GM21737 (cell line): ENCODE data around the gene MAD2L1BP.
A peak's percentile ranks its signal among the peaks of the same experiment; 100 is the strongest.
"Not testable (repeated sequence)": the region's sequence is repeated elsewhere in the genome, so short reads cannot be mapped to it uniquely, and the experiment has no call there.

Experiments used
- ATAC-seq: cut with Tn5 transposase; IDR thresholded peaks from one replicate; pipeline ENCODE4 v1.9.1; 2021; ENCODE audit warnings: mild to moderate bottlenecking, moderate library complexity; ENCODE audit not compliant: unreplicated experiment

MAD2L1BP gene

GRCh38 chr6:43635387-43636307 is at the start of gene MAD2L1BP:
Gene MAD2L1BP, plus strand, starts transcription at chr6:43635840. Its CDS starts 36 bp downstream, at chr6:43635876.
- ATAC-seq: peak; percentile 74

- ATAC-seq: no peak
These were observed 47.4 kb upstream of the MAD2L1BP start for GRCh38 chr6:43588194-43588593.

DNA sequence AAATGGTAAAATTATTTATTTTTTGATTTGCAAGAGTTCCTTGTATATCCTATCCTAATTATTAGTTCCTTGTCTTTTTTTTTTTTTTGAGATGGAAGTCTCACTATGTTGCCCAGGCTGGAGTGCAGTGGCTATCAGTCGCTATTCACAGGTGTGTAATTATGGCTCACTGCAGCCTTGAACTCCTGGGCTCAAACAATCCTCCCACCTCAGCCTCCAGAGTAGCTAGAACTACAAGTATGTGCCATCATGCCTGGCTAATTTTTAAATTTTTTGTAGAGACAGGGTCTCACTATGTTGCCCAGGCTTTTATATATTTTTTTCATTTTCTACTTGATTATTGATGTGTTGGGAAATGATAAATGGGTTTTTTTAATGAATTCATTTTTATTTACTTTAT is 46.1 kb upstream of the MAD2L1BP start:
- ATAC-seq: not testable (repeated sequence)

DNA sequence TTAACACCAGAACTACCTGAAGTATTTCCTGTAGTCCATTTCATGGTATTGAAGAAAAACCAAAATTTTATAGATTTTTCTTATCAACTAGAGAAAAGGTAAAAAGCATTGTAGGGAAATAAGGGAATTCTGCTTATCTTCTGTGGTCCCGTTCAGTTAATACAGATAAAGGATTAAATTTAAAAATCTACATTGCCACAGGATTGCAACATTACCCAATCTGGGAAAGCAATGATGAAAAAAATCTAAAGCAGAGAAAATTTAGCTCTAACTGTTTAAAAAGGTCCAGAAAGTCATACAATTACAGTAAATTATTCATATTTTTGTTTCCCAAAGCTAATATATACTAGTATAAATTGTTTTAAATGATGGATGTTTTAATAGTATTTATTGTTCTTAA is 41.7 kb upstream of the MAD2L1BP start:
- ATAC-seq: no peak

DNA sequence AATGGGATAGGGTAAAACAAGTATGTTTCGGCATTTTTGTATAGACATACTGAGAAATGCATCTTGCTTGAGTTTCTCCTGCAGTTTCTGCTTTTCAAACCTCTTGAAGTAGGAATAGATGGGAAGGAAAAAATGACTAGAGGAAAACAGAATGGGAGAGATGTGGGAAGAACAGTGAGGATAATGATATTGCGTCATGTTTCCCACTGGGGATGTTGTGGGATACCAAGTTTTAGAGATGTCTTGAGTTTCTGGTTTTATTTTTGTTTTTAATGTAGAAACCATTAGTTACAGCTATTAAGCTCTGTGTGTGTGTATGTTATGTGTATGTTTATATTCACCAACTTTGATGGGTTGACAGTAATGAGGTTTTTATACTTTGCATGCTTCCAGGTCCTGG is 35.0 kb upstream of the MAD2L1BP start:
- no peak for ATAC-seq

- ATAC-seq: no peak
These were observed 31.5 kb upstream of the MAD2L1BP start for GRCh38 chr6:43604174-43604573.

DNA sequence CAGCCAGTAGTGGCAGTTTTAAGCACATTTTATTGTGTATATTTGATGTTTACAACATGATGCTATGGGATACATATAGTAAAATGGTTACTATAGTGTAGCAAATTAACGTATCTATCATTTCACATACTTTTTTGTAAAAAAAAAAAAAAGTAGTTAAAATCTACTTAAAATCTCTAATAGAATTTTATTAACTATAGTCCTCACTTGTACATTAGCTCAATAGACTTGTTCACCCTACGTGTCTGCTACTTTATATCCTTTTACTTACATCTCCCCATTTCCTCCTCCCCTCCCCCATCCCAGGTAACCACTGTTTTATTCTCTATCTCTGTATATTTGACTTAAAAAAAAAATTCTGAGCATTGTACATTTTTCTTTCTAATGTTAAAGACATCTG is 29.6 kb upstream of the MAD2L1BP start:
- ATAC-seq: no peak

GRCh38 chr6:43608310-43608763 is 27.3 kb upstream of the MAD2L1BP start:
- ATAC-seq: no peak

DNA sequence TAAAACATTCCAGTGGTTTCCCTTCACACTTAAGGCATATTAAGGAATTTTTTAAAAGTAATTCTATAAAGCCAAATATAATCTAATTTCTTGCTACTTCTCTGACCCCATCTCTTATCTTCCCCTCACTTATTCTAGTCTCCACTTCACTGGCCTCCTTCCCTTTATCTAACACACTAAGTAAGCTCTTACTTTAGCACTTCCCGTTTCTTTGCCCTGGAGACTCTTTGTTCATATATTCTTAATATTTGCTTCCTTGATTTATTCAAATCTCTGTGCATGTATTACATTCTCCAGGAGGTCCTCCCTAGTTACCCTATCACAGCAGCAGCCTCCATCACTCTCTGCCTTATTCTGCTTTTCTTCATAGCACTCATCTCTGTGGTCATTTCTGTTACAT is 26.8 kb upstream of the MAD2L1BP start:
- ATAC-seq: no peak

DNA sequence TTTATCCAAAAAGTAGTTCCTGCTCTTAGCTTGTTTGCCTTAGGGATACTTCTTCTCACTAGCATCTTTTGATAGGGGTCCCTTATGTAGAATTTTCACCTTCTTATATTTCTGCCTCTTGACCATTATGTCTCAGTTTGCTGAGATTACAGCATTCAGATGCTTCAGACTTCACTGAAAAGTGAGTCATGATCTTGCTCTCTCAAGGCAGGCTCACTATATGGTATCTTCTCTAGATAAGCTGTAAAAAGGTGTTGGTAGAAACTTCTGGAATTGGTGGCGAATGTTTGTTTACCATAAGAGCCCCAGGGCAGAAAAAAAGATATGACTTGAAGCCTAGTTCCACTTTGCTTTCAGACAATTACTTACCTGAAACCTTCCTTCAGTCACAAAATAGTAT is 26.2 kb upstream of the MAD2L1BP start:
- ATAC-seq: no peak

DNA sequence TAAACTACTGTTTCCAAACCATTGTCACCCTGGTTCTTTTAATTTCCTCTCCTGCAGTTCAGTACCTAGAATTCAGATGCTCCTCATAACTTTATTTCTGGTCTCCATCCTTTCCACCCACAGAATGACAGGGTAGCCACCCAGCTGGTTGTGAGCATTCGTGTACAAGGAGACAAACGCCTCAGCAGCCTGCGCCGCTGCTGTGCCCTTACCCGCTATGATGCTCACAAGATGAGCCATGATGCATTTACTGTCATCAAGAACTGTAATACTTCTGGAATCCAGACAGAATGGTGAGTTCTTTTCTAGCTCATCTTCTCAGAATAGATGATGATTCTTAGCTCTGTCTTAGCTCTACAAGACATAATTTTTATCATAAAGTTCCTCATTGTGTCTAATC is 25.2 kb upstream of the MAD2L1BP start:
- no peak for ATAC-seq

DNA sequence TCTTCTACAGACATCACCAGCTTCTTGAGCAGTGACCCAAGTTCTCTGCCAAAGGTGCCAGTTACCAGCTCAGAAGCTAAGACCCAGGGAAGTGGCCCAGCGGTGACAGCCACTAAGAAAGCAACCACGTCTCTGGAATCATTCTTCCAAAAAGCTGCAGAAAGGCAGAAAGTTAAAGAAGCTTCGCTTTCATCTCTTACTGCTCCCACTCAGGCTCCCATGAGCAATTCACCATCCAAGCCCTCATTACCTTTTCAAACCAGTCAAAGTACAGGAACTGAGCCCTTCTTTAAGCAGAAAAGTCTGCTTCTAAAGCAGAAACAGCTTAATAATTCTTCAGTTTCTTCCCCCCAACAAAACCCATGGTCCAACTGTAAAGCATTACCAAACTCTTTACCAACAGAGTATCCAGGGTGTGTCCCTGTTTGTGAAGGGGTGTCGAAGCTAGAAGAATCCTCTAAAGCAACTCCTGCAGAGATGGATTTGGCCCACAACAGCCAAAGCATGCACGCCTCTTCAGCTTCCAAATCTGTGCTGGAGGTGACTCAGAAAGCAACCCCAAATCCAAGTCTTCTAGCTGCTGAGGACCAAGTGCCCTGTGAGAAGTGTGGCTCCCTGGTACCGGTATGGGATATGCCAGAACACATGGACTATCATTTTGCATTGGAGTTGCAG is 21.8 kb upstream of the MAD2L1BP start:
- no peak for ATAC-seq

DNA sequence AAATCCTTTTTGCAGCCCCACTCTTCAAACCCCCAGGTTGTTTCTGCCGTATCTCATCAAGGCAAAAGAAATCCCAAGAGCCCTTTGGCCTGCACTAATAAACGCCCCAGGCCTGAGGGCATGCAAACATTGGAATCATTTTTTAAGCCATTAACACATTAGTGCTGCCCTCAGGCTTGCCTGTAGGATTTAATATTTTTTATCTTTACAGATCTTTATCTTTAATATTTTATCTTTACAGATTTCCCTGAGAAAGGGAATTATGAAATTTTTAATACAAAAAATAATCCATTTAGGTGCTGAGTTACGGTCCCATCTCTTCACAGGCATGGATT is 21.3 kb upstream of the MAD2L1BP start:
- no peak for ATAC-seq

DNA sequence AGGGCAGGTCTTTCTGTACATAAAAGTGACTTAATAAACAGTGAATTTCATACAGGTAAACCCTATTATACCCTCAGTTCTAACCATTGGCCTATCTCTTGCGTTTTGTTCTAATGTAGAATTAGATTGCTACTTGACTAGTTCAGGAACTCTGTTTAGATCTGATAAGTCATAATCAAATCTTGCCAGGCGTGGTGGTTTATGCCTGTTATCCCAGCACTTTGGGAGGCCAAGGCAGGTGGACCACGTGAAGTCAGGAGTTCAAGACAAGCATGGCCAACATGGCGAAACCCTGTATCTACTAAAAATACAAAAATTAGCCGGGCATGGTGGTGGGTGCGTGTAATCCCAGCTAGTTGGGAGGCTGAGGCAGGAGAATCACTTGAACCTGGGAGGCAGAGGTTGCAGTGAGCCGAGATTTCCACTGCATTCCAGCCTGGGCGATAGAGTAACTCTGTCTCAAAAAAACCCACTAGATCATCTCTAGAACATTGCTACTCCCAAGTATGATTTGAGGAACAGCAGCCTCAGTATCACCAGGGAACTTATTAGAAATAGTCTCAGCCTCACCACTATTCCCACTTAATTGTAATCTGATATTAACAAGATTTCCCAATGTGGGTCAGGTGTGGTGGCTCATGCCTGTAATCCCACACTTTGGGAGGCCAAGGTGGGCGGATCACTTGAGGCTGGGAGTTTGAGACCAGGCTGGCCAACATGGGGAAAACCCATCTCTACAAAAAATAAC is 18.7 kb upstream of the MAD2L1BP start:
- no peak for ATAC-seq

DNA sequence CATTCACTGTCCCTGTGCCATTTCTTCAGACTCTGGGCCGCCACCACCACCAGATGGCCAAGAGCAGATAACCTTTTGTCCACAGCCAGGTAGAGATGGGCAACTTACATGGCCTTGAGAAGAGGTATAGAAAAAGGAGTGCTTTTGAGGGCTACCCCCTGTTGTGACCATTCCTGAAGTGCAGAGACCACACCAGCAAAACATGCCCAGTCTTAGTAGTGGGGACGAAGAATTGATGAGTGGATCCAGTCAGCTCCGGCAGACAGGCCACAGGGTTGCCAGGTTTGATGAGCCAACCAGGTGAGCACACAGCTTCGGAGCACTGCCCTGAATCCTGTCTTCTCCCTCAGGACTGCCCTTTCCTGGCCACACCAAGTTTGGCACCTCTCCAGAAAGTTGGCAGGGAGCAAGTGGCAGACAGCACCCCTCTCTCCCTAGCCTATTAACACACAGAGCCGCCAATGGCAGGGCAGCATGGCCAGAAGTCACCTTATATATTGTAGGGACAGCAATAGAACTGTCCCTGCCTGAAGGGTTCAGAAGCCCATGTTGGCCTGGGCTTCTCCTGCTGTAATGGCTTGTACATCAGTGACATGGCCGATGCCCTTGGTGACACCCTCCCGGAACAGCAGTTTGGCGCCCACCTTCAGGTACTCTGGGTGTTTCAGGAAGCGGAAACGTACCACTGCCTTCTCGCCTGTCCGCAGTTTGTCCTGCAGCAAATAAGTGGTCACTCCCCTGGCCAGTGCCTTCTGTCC is 14.4 kb upstream of the MAD2L1BP start:
- no peak for ATAC-seq

DNA sequence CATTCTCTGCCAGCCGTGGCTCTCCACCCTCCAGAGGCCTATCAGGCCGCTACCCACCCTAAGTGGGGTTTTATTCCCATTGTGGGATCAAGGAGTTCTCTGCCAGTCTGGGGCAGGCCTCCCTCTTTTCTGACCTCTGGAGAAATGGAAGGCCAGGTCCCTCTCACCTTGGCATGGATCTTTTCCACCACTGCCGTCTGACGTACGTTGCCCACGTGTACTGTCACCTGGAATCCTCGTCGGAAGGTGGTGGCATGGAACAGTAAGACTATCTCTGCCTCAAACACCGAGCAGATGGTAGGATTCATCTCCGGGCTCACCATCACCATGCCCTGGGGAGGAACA is 13.8 kb upstream of the MAD2L1BP start:
- ATAC-seq: no peak

DNA sequence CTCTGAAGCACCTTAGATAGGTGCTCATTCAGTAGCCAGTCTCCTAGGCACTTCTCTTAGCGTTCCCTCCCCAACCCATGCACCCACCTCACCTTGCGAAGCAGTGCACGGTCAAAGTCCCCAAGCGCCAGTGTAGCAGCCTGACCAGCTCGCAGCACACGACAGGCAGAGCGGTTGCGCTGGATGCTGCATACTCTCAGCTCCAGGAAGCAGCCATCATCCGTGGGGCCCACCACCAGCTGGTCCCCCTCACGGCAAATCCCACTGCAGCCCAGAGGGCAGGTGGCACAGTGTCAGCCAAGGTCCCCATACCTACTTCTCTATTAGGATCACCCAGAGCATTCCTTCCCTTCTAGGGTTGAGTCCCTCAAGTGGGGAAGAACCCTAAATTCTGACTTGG is 13.1 kb upstream of the MAD2L1BP start:
- no peak for ATAC-seq

DNA sequence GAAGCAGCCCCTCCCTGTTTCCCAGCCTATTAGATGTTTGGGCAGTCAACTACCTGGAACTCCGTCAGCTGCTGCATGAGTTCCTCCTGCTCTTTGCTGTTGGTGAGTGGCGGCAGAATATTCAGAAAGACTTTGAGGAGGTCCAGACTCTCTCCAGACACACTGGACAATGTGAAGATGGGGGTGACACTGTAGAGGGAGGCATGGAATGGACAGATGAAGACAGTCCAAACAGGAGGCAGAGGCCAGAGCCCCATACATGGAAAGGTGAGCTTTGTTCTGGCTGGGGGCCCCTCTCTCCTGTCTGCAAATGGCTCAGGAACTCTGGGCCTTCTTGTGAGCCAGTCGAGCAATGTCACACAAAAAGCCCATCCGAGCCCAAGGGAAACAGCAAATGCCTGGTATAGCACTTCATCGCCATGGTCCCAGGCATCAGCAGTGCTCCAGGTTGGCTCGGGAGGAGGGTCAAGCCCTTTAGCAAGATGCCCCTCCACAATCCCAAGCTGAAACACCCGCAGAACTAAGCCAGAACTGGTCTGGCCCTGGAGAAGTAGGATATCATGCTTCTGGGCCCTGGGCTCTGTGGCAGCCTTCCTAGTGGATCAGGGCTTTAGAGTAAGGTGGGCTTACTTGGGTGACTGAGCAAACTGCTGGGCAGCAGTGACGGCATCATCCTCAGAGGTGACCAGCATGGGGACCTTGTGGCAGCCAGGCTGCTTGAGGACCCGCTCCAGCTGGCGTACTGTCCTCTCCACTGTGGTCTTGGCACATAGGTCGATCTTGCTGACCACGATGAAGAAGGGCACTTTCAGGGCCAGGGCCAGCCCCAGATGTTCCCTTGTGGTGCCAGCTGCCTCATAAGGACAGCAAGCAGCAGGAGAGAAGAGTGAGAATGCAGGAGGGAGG is 11.5 kb upstream of the MAD2L1BP start:
- no peak for ATAC-seq

GRCh38 chr6:43624786-43625288 is 10.8 kb upstream of the MAD2L1BP start:
- no peak for ATAC-seq
